Chondrocyte (in vitro differentiated cells): ENCODE measurements around the gene RAB1A. TPM values are rescaled to one million over a fixed set of nuclear protein-coding genes. Genes with fewer than 3 reads are reported as not detected.
A peak's percentile ranks its signal among the peaks of the same experiment; 100 is the strongest.

Experiments used
- DNase-seq: peaks from one replicate; pipeline ENCODE4 v3.0.0; 2021; ENCODE audit warnings: mixed read lengths, low spot score
- H3K27ac Mint-ChIP-seq: one replicate; pipeline ENCODE4 v1.8.0; 2021; ENCODE audit warnings: mild to moderate bottlenecking, moderate library complexity, mixed read lengths; ENCODE audit not compliant: unreplicated experiment
- H3K27me3 Mint-ChIP-seq: 2 replicates; pipeline ENCODE4 v1.8.0; 2021; ENCODE audit warnings: low read depth, mixed read lengths
- H3K36me3 Mint-ChIP-seq: 2 replicates; pipeline ENCODE4 v1.8.0; 2021; ENCODE audit warnings: low read depth, mixed read lengths
- H3K4me1 Mint-ChIP-seq: 2 replicates; pipeline ENCODE4 v1.8.0; 2021; ENCODE audit warnings: low read depth, mild to moderate bottlenecking, mixed read lengths
- H3K4me3 Mint-ChIP-seq: one replicate; pipeline ENCODE4 v1.8.0; 2021; ENCODE audit warnings: mild to moderate bottlenecking, moderate library complexity, mixed read lengths; ENCODE audit not compliant: unreplicated experiment
- H3K9me3 Mint-ChIP-seq: 2 replicates; pipeline ENCODE4 v1.8.0; 2021; ENCODE audit warnings: low read depth, mixed read lengths
- total RNA-seq: library from RNA; stranded (reverse); gene quantifications from 3 replicates; pipeline ENCODE4 v1.2.1, GENCODE V29; 2021
- TF ChIP-seq, protein P1 (sequence below): fragments of 200-600 bp; sonication (generic); IDR thresholded peaks from 2 replicates; pipeline ENCODE4 v1.5.0; 2021; ENCODE audit warnings: antibody characterized with exemption, mild to moderate bottlenecking, moderate library complexity

Gene RAB1A
- total RNA-seq, 1 donor from 2014 or later = 192 TPM

DNA sequence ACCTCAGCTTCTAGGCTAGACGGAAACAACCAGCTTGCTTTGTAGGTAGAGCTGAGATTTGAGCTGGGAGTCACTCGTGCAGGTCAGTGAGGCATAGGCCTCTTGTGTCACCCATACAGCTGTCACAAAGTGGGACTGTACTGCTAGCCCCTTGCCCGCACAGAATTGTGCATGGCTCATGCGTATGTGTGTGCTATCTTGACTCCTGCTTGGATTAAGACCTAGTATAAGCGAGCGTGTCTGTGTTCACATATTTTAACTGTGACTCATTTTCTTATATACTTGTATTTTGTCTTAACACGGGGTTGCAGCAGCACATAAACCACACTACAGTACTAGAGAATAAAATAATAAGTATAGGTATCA, 53.6 kb downstream of the RAB1A start:
- peaks cover 24% of the 10 kb centered on the region for H3K36me3 Mint-ChIP-seq
- H3K27me3 Mint-ChIP-seq = no peaks in the 10 kb centered on the region
- H3K4me3 Mint-ChIP-seq = no peak overlapping the region
- TF ChIP-seq, protein P1, sequence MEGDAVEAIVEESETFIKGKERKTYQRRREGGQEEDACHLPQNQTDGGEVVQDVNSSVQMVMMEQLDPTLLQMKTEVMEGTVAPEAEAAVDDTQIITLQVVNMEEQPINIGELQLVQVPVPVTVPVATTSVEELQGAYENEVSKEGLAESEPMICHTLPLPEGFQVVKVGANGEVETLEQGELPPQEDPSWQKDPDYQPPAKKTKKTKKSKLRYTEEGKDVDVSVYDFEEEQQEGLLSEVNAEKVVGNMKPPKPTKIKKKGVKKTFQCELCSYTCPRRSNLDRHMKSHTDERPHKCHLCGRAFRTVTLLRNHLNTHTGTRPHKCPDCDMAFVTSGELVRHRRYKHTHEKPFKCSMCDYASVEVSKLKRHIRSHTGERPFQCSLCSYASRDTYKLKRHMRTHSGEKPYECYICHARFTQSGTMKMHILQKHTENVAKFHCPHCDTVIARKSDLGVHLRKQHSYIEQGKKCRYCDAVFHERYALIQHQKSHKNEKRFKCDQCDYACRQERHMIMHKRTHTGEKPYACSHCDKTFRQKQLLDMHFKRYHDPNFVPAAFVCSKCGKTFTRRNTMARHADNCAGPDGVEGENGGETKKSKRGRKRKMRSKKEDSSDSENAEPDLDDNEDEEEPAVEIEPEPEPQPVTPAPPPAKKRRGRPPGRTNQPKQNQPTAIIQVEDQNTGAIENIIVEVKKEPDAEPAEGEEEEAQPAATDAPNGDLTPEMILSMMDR = no peak
- no peak for DNase-seq
- peaks cover 28% of the 10 kb centered on the region for H3K4me1 Mint-ChIP-seq
- no peaks in the 10 kb centered on the region for H3K9me3 Mint-ChIP-seq
- peak overlapping the region; percentile 74 for H3K27ac Mint-ChIP-seq

GRCh38 chr2:65075605-65076344, 54.1 kb downstream of the RAB1A start:
- TF ChIP-seq, protein P1 = no peak
- Mint-ChIP-seq H3K9me3 (no peaks in the 10 kb centered on the region), H3K27ac (peak overlapping the region; percentile 74), H3K36me3 (peaks cover 23% of the 10 kb centered on the region), H3K27me3 (no peaks in the 10 kb centered on the region), H3K4me1 (peaks cover 32% of the 10 kb centered on the region), H3K4me3 (no peak overlapping the region)
- DNase-seq = no peak

DNA sequence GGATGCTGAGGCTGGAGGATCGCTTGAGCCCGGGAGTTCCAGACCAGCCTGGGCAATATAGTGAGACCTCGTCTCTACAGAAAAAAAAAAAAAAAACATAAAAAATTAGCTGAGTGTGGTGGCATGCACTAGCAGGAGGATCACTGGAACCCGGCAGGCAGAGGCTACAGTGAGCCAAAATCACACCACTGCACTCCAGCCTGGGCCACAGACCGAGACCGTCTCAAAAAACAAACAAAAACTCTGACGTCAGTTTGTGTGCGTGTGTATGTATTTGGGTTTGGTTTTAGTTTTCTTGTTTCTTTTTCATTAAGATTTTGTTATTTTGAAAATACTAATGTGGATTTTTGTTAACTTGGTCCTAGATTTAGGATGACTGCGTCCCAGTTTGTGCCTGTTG, 54.7 kb downstream of the RAB1A start:
- Mint-ChIP-seq H3K36me3 (peaks cover 20% of the 10 kb centered on the region), H3K27me3 (no peaks in the 10 kb centered on the region), H3K9me3 (no peaks in the 10 kb centered on the region), H3K4me1 (peaks cover 38% of the 10 kb centered on the region), H3K27ac (no peak overlapping the region), H3K4me3 (no peak overlapping the region)
- no peak for DNase-seq
- TF ChIP-seq, protein P1 = no peak

- Mint-ChIP-seq H3K4me3 (no peak overlapping the region), H3K27me3 (no peaks in the 10 kb centered on the region), H3K9me3 (no peaks in the 10 kb centered on the region), H3K36me3 (peaks cover 19% of the 10 kb centered on the region), H3K4me1 (peaks cover 39% of the 10 kb centered on the region), H3K27ac (no peak overlapping the region)
- TF ChIP-seq, protein P1 = no peak
- DNase-seq = no peak
These were observed 55.9 kb downstream of the RAB1A start for GRCh38 chr2:65073879-65074565.

- Mint-ChIP-seq H3K4me1 (peaks cover 46% of the 10 kb centered on the region), H3K27ac (peak overlapping the region; percentile 57), H3K4me3 (no peak overlapping the region), H3K9me3 (no peaks in the 10 kb centered on the region), H3K36me3 (peaks cover 15% of the 10 kb centered on the region), H3K27me3 (no peaks in the 10 kb centered on the region)
- TF ChIP-seq, protein P1 = no peak
- no peak for DNase-seq
These were observed 57.5 kb downstream of the RAB1A start for GRCh38 chr2:65072181-65072970.
